PC-9 (cell line): ENCODE measurements around the gene FBH1. TPM values are rescaled to one million over a fixed set of nuclear protein-coding genes. Genes with fewer than 3 reads are reported as not detected.

Experiments used
- BruUV-seq: library from RNA; stranded (reverse); fragments of 400-500 nt; replicated peaks from 2 replicates; lab custom pipeline; 2021; lab: Mats Ljungman, UMichigan
- CTCF ChIA-PET: fragments of 300-600 bp; sonication (Branson Sonifier 250); formaldehyde crosslinking; loops from one replicate; lab custom pipeline; 2022; ENCODE audit warnings: antibody characterized with exemption; lab: Charles Lee
- POLR2A ChIA-PET: fragments of 300-600 bp; sonication (Branson Sonifier 250); formaldehyde crosslinking; loops from one replicate; lab custom pipeline; 2022; ENCODE audit warnings: antibody characterized with exemption; ENCODE audit not compliant: unreplicated experiment; lab: Charles Lee
- DNase-seq, 2 experiments: peaks; one replicate each; pipeline versions ENCODE4 v3.0.0 to v3.0.0-alpha.2; 2015 to 2022; ENCODE audit warnings: mixed read lengths in 1 of 2
- H2AFZ ChIP-seq: fragments of 200-600 bp; sonication (generic); 2 replicates; pipeline ENCODE4 v1.8.1; 2017; ENCODE audit warnings: antibody characterized with exemption
- H3F3A ChIP-seq: fragments of 200-600 bp; sonication (generic); 2 replicates; pipeline ENCODE4 v1.8.1; 2017; ENCODE audit warnings: antibody characterized with exemption, mild to moderate bottlenecking, low read depth; ENCODE audit not compliant: insufficient read depth
- H3K27ac ChIP-seq: fragments of 200-600 bp; sonication (generic); 2 replicates; pipeline ENCODE4 v1.6.1; 2016; ENCODE audit warnings: mixed run types
- H3K27me3 ChIP-seq: fragments of 200-600 bp; sonication (generic); 2 replicates; pipeline ENCODE4 v1.6.1; 2016; ENCODE audit warnings: low read depth, mixed run types; ENCODE audit not compliant: insufficient read depth
- H3K36me3 ChIP-seq: fragments of 200-600 bp; sonication (generic); 2 replicates; pipeline ENCODE4 v1.6.1; 2016; ENCODE audit warnings: low read depth, mixed run types
- H3K4me1 ChIP-seq: fragments of 200-600 bp; sonication (generic); replicated peaks from 2 replicates; pipeline ENCODE4 v1.6.1; 2016; ENCODE audit warnings: mixed run types; ENCODE audit not compliant: insufficient read depth
- H3K4me2 ChIP-seq: fragments of 200-600 bp; sonication (generic); 2 replicates; pipeline ENCODE4 v1.6.1; 2017; ENCODE audit warnings: mixed run types
- H3K4me3 ChIP-seq: fragments of 200-600 bp; sonication (generic); 2 replicates; pipeline ENCODE4 v1.6.1; 2016; ENCODE audit warnings: mixed run types
- H3K79me2 ChIP-seq: fragments of 200-600 bp; sonication (generic); 2 replicates; pipeline ENCODE4 v1.6.1; 2017; ENCODE audit warnings: low read depth, mixed run types
- H3K9me2 ChIP-seq: fragments of 200-600 bp; sonication (generic); 2 replicates; pipeline ENCODE4 v1.8.1; 2017; ENCODE audit warnings: mild to moderate bottlenecking; ENCODE audit not compliant: insufficient read depth
- H3K9me3 ChIP-seq: fragments of 200-600 bp; sonication (generic); 2 replicates; pipeline ENCODE4 v1.8.1; 2016; ENCODE audit warnings: low read depth; ENCODE audit not compliant: insufficient read depth
- H4K20me1 ChIP-seq: fragments of 200-600 bp; sonication (generic); 2 replicates; pipeline ENCODE4 v1.8.1; 2017; ENCODE audit not compliant: insufficient read depth
- CTCF ChIP-seq: fragments of 200-600 bp; sonication (generic); conservative IDR thresholded peaks from 2 replicates; pipeline ENCODE4 v1.6.1; 2017; ENCODE audit warnings: mixed run types, antibody characterized with exemption, mild to moderate bottlenecking, moderate library complexity
- EZH2 ChIP-seq: fragments of 200-600 bp; sonication (generic); IDR thresholded peaks from 2 replicates; pipeline ENCODE4 v1.8.0; 2017; ENCODE audit warnings: antibody characterized with exemption, low read depth
- intact Hi-C: fragments of 100-400 bp; cut with micrococcal nuclease; formaldehyde crosslinking; loops from one replicate; pipeline ENCODE4 v1.10.0; 2022; ENCODE audit not compliant: unreplicated experiment
- total RNA-seq: library from RNA; stranded (reverse); gene quantifications from 2 replicates; pipeline ENCODE4 v1.2.3, GENCODE V29; 2021

The FBH1 gene
- total RNA-seq, 1 experiment from 2014 or later: 68.0 TPM

DNA sequence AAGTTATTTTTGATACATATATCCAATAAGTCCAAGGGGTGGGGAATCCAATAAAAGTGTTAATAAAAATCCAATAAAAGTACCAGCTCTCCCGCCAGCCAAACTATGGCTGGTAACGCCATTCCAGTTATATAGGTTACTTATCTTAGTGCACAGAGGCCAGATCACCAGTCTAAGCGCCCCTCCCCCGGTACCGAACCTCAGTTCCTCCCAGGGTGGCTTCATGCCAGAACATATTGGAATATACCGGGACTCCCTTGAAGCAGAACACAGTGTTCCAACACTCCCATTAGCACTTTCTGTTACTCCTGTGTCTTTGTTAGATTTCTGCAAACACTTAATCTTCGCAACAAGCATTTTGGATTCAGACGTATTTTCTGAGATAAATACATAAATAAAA, 7.5 kb downstream of the FBH1 start:
- Histone ChIP-seq H3K36me3 (no peaks in the 10 kb centered on the region), H3K4me2 (no peak overlapping the region), H3K9me2 (no peaks in the 10 kb centered on the region), H3K27me3 (no peaks in the 10 kb centered on the region), H3K9me3 (no peaks in the 10 kb centered on the region), H3K4me3 (no peak overlapping the region), H2AFZ (no peak overlapping the region), H3K4me1 (no peaks in the 10 kb centered on the region), H3K27ac (no peak overlapping the region), H3K79me2 (peaks cover 10% of the 10 kb centered on the region), H3F3A (no peaks in the 10 kb centered on the region), H4K20me1 (no peaks in the 10 kb centered on the region)
- ChIA-PET POLR2A (no interaction called here), CTCF (no interaction called here)
- BruUV-seq: no TSS peak
- TF ChIP-seq CTCF: no peak
- no peak for TF ChIP-seq EZH2
- no peak for DNase-seq
- intact Hi-C loops: no loop called here

DNA sequence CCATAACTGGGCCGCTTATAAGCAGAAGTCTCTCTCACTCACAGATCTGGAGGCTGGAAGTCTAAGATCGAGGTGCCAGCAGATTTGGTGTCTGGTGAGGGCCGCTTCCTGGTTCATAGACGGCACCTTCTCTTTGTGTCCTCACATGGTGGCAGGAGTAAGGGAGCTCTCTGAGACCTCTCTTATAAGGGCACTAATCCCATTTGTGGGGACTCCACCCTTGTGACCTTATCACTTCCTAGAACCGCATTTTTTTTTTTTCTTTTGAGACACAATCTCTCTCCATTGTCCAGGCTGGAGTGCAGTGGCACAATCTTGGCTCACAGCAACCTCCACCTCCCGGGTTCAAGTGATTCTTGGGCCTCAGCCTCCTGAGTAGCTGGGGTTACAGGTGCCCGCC, 8.1 kb downstream of the FBH1 start:
- Histone ChIP-seq H4K20me1 (no peaks in the 10 kb centered on the region), H3K27ac (no peak overlapping the region)
- TF ChIP-seq EZH2 (no peak), CTCF (no peak)

GRCh38 chr10:5900247-5900646, 10.2 kb downstream of the FBH1 start:
- H3K9me2 ChIP-seq: no peaks in the 10 kb centered on the region
- no peak for DNase-seq
- H2AFZ ChIP-seq: no peak overlapping the region
- no peak overlapping the region for H3K4me2 ChIP-seq
- no peak overlapping the region for H3K27ac ChIP-seq
- no peaks in the 10 kb centered on the region for H4K20me1 ChIP-seq
- no peaks in the 10 kb centered on the region for H3K9me3 ChIP-seq
- no TSS peak for BruUV-seq
- CTCF ChIA-PET: no interaction called here
- POLR2A ChIA-PET: no interaction called here
- H3K27me3 ChIP-seq: no peaks in the 10 kb centered on the region
- no peaks in the 10 kb centered on the region for H3F3A ChIP-seq
- H3K4me1 ChIP-seq: no peaks in the 10 kb centered on the region
- H3K36me3 ChIP-seq: no peaks in the 10 kb centered on the region
- TF ChIP-seq CTCF (no peak), EZH2 (no peak)
- H3K79me2 ChIP-seq: no peaks in the 10 kb centered on the region
- intact Hi-C loops: no loop called here
- no peak overlapping the region for H3K4me3 ChIP-seq

More for the DNA sequence above, 8.1 kb downstream of the FBH1 start:
- H3K79me2 ChIP-seq: peaks cover 4% of the 10 kb centered on the region; the same call in 1 of the 2 replicates
- no peak for DNase-seq
- H3K4me1 ChIP-seq: no peaks in the 10 kb centered on the region
- no peaks in the 10 kb centered on the region for H3K9me2 ChIP-seq
- no peaks in the 10 kb centered on the region for H3K9me3 ChIP-seq
- ChIA-PET POLR2A (no interaction called here), CTCF (no interaction called here)
- intact Hi-C loops: no loop called here
- H2AFZ ChIP-seq: no peak overlapping the region
- no peaks in the 10 kb centered on the region for H3F3A ChIP-seq
- BruUV-seq: no TSS peak
- no peak overlapping the region for H3K4me3 ChIP-seq
- no peak overlapping the region for H3K4me2 ChIP-seq
- no peaks in the 10 kb centered on the region for H3K36me3 ChIP-seq
- H3K27me3 ChIP-seq: no peaks in the 10 kb centered on the region
